ENCODE data around the gene PHLDA1.
"Not testable (repeated sequence)": the region's sequence is repeated elsewhere in the genome, so short reads cannot be mapped to it uniquely, and the experiment has no call there.

Gene PHLDA1

GRCh38 chr12:75984577-75985182 lies 46.9 kb downstream of the PHLDA1 start:
- no peak for DNase-seq

GRCh38 chr12:75983851-75984250 lies 47.7 kb downstream of the PHLDA1 start:
- not testable (repeated sequence) for DNase-seq

- DNase-seq: no peak
These were observed 48.5 kb downstream of the PHLDA1 start for GRCh38 chr12:75982979-75983660.

- DNase-seq: no peak
These were observed 49.4 kb downstream of the PHLDA1 start for GRCh38 chr12:75982169-75982564.

GRCh38 chr12:75981247-75982168 lies 50.1 kb downstream of the PHLDA1 start:
- DNase-seq: no peak

- DNase-seq: no peak
These were observed 52.4 kb downstream of the PHLDA1 start for GRCh38 chr12:75979181-75979580.

GRCh38 chr12:75978677-75979076 lies 52.9 kb downstream of the PHLDA1 start:
- no peak for DNase-seq

- peak; percentile 34 for DNase-seq
These were observed 53.5 kb downstream of the PHLDA1 start for GRCh38 chr12:75977952-75978671.

- DNase-seq: no peak
These were observed 54.0 kb downstream of the PHLDA1 start for GRCh38 chr12:75977590-75977951.

GRCh38 chr12:75976913-75977312 lies 54.7 kb downstream of the PHLDA1 start:
- no peak for DNase-seq

- no peak for DNase-seq
These were observed 55.5 kb downstream of the PHLDA1 start for GRCh38 chr12:75976113-75976512.

- no peak for DNase-seq
These were observed 55.9 kb downstream of the PHLDA1 start for GRCh38 chr12:75975702-75976101.
